ENCODE measurements around the gene NR3C1. TPM values are rescaled to one million over a fixed set of nuclear protein-coding genes. Genes with fewer than 3 reads are reported as not detected.

NR3C1 gene
- total RNA-seq (2022; extraction: Qiagen RNA extraction), result 25.8 to 33.1 TPM (median 28.8 TPM) in 5 replicates

DNA sequence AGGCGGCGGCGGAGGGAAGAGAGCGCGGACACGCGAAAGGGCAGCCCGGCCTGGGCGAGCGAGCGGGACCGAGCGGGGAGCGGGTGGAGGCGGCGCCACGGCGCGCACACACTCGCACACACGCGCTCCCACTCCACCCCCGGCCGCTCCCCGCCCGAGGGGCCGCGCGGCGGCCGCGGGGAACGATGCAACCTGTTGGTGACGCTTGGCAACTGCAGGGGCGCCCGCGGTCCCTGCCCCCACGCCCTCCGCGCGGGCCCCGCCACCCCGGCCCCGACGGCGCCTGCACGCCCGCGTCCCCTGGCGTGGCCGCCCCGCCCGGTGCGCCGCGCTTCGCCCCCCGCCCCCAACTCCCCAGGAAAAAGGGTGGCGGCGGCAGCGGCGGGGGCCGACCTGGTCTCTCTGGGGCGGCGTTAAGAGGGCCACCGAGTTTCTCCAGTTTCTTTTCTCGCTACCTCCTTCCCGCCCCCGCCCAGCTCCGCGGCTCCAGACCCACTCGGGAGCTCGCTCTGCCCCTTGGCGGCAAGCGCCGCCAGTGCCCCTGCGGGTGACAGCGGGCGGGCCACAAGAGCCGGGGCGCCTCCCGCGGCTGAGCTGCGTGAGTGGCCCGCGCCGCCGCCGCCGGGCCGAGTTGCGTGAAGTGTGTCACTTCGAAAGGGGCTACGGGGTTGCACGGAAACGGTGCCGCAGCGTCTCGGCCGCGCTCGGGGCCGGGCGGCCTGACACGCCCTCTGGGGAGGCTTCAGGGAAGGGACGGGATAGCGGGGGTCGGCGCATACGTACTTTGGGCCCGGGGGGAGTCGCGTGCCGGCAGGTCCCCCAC is at the start of gene NR3C1:
Gene NR3C1, minus strand, starts transcription at position 94 of the 823 bp plus-strand sequence. CDS start 2,847 bp downstream, outside the sequence.

